GM23338 (cell line): ENCODE results near the gene LAD1. TPM values are rescaled to one million over a fixed set of nuclear protein-coding genes. Genes with fewer than 3 reads are reported as not detected.

Experiments used
- ATAC-seq: fragments of 200-7000 bp; cut with Tn5 transposase; 3 replicates; pipeline ENCODE4 v1.9.1; 2020
- DNase-seq: peaks from one replicate; pipeline ENCODE4 v3.0.0-alpha.2; 2015; ENCODE audit warnings: low spot score
- H2AFZ ChIP-seq: fragments of 200-600 bp; sonication (generic); 2 replicates; pipeline ENCODE4 v1.8.0; 2016; ENCODE audit warnings: antibody characterized with exemption, mild to moderate bottlenecking, moderate library complexity
- H3F3A ChIP-seq: fragments of 200-600 bp; sonication (generic); replicated peaks from 2 replicates; pipeline ENCODE4 v1.8.0; 2017; ENCODE audit warnings: antibody characterized with exemption, mixed run types, low read depth
- H3K27ac ChIP-seq: fragments of 200-600 bp; sonication (generic); 2 replicates; pipeline ENCODE4 v1.6.1; 2016; ENCODE audit warnings: low read depth
- H3K27me3 ChIP-seq: fragments of 200-600 bp; sonication (generic); 2 replicates; pipeline ENCODE4 v1.8.0; 2016; ENCODE audit warnings: mild to moderate bottlenecking, mixed run types, moderate library complexity; ENCODE audit not compliant: insufficient read depth
- H3K36me3 ChIP-seq: fragments of 200-600 bp; sonication (generic); 2 replicates; pipeline ENCODE4 v1.8.0; 2016; ENCODE audit warnings: mild to moderate bottlenecking; ENCODE audit not compliant: insufficient read depth
- H3K4me1 ChIP-seq: fragments of 200-600 bp; sonication (generic); 2 replicates; pipeline ENCODE4 v1.8.0; 2016; ENCODE audit warnings: mild to moderate bottlenecking, moderate library complexity; ENCODE audit not compliant: insufficient read depth
- H3K4me2 ChIP-seq: fragments of 200-600 bp; sonication (generic); 2 replicates; pipeline ENCODE4 v1.7.1; 2017; ENCODE audit warnings: mixed run types
- H3K4me3 ChIP-seq: fragments of 200-600 bp; sonication (generic); 2 replicates; pipeline ENCODE4 v1.6.1; 2016; ENCODE audit warnings: mixed run types
- H3K79me2 ChIP-seq: fragments of 200-600 bp; sonication (generic); replicated peaks from 2 replicates; pipeline ENCODE4 v1.8.0; 2017; ENCODE audit warnings: mild to moderate bottlenecking; ENCODE audit not compliant: insufficient read depth
- H3K9me2 ChIP-seq: fragments of 200-600 bp; sonication (generic); 2 replicates; pipeline ENCODE4 v1.8.0; 2017; ENCODE audit not compliant: insufficient read depth
- H4K20me1 ChIP-seq: fragments of 200-600 bp; sonication (generic); replicated peaks from 2 replicates; pipeline ENCODE4 v1.8.0; 2017; ENCODE audit warnings: mild to moderate bottlenecking; ENCODE audit not compliant: insufficient read depth
- H3K27ac Mint-ChIP-seq: 2 replicates; pipeline ENCODE4 v1.8.0; 2020; ENCODE audit warnings: inconsistent platforms, mild to moderate bottlenecking, moderate library complexity, mixed read lengths
- H3K27me3 Mint-ChIP-seq: 3 replicates; pipeline ENCODE4 v1.8.0; 2022; ENCODE audit warnings: low read depth, mild to moderate bottlenecking, moderate library complexity, mixed read lengths, inconsistent platforms; ENCODE audit not compliant: insufficient read depth, poor library complexity
- H3K36me3 Mint-ChIP-seq: 3 replicates; pipeline ENCODE4 v1.8.0; 2021; ENCODE audit warnings: low read depth, mild to moderate bottlenecking, inconsistent platforms, moderate library complexity, mixed read lengths
- H3K4me1 Mint-ChIP-seq: 3 replicates; pipeline ENCODE4 v1.8.0; 2020; ENCODE audit warnings: mild to moderate bottlenecking, inconsistent platforms, mixed read lengths
- H3K4me3 Mint-ChIP-seq: 3 replicates; pipeline ENCODE4 v1.8.0; 2021; ENCODE audit warnings: moderate library complexity, mild to moderate bottlenecking, inconsistent platforms, mixed read lengths
- H3K9me3 Mint-ChIP-seq: 3 replicates; pipeline ENCODE4 v1.8.0; 2020; ENCODE audit warnings: moderate library complexity, mild to moderate bottlenecking, inconsistent platforms, mixed read lengths
- EZH2phosphoT487 ChIP-seq: fragments of 200-600 bp; sonication (generic); IDR thresholded peaks from one replicate; pipeline ENCODE4 v1.8.1; 2018; ENCODE audit warnings: antibody characterized with exemption; ENCODE audit not compliant: unreplicated experiment
- NANOG ChIP-seq: IDR thresholded peaks from 2 replicates; pipeline ENCODE4 v1.6.1; 2016; ENCODE audit warnings: antibody characterized with exemption, borderline replicate concordance
- polyA plus RNA-seq: library from polyadenylated mRNA; unstranded; fragments of >200 nt; fragmentation: Nextera tagmentation; extraction: Ambion mirVana; gene quantifications from 2 replicates; pipeline ENCODE4 v1.2.1, GENCODE V29; 2016
- total RNA-seq: library from RNA; depleted of rRNA; stranded (reverse); fragments of >200 nt; shearing (Covaris generic); gene quantifications from 2 replicates; pipeline ENCODE4 v1.2.3, GENCODE V29; 2014
- TF ChIP-seq, protein P1 (sequence below), 2 experiments: fragments of 200-600 bp in 1 of 2; sonication (generic) in 1 of 2; conservative IDR thresholded peaks; 2 replicates each; pipeline versions ENCODE4 v1.5.1 to v1.6.1; 2016 to 2017; ENCODE audit warnings: antibody characterized with exemption in 2 of 2, low read depth in 2 of 2, mild to moderate bottlenecking in 2 of 2, moderate library complexity in 1 of 2
- TF ChIP-seq, protein P2 (sequence below): fragments of 250-450 bp; sonication (Bioruptor Pico); IDR thresholded peaks from 2 replicates; pipeline ENCODE4 v1.5.0; 2020; ENCODE audit warnings: mild to moderate bottlenecking, moderate library complexity

The LAD1 gene
- total and polyA plus RNA-seq, 2 experiments from 2014 or later = 17.6 to 18.9 TPM

DNA sequence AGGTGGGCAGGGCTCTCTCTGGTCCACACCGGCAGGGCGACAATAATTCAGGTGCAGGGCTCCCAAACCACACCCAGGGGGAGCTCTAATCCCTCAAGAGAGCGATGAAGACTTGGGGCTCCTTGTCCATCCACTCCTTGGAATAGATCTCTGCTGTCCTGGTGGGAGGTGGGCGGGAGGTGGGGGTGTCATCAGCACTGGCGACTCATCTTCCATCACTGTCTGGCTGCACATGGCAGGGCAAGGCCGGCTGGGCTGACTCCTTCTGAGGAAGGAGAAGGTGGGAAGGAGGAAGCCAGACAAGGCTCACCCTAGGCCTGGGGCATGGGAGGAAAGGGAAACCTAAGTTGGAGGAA lies 50.9 kb downstream of the LAD1 start:
- Histone ChIP-seq H3K79me2 (no peaks in the 10 kb centered on the region), H3K27me3 (no peaks in the 10 kb centered on the region), H4K20me1 (no peaks in the 10 kb centered on the region), H3K4me2 (peak overlapping the region; percentile 73; the same call in 1 of the 2 replicates), H2AFZ (peak overlapping the region; percentile 70; the same call in 1 of the 2 replicates), H3K27ac (peak overlapping the region; percentile 85; the same call in 1 of the 2 replicates), H3K4me3 (no peak overlapping the region), H3F3A (peaks cover 4% of the 10 kb centered on the region; the same call in 1 of the 2 replicates), H3K4me1 (peaks cover 19% of the 10 kb centered on the region), H3K36me3 (no peaks in the 10 kb centered on the region), H3K9me2 (peaks cover 3% of the 10 kb centered on the region; the same call in 1 of the 2 replicates)
- ATAC-seq = peak; percentile 89
- DNase-seq = peak; percentile 92
- Mint-ChIP-seq H3K36me3 (no peaks in the 10 kb centered on the region), H3K9me3 (no peaks in the 10 kb centered on the region; the same call in 2 of the 3 replicates), H3K4me1 (peaks cover 39% of the 10 kb centered on the region), H3K27ac (peak overlapping the region; percentile 70; the same call in 1 of the 2 replicates), H3K4me3 (peak overlapping the region; percentile 19; the same call in 1 of the 3 replicates), H3K27me3 (peaks cover 10% of the 10 kb centered on the region)
- TF ChIP-seq, protein P1, sequence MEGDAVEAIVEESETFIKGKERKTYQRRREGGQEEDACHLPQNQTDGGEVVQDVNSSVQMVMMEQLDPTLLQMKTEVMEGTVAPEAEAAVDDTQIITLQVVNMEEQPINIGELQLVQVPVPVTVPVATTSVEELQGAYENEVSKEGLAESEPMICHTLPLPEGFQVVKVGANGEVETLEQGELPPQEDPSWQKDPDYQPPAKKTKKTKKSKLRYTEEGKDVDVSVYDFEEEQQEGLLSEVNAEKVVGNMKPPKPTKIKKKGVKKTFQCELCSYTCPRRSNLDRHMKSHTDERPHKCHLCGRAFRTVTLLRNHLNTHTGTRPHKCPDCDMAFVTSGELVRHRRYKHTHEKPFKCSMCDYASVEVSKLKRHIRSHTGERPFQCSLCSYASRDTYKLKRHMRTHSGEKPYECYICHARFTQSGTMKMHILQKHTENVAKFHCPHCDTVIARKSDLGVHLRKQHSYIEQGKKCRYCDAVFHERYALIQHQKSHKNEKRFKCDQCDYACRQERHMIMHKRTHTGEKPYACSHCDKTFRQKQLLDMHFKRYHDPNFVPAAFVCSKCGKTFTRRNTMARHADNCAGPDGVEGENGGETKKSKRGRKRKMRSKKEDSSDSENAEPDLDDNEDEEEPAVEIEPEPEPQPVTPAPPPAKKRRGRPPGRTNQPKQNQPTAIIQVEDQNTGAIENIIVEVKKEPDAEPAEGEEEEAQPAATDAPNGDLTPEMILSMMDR (conservative IDR thresholded peaks at IDR 0.05; ENCODE audit: low read depth in 2 of 2) = peak; percentile 72 to 88
- TF ChIP-seq EZH2phosphoT487 = no peak

DNA sequence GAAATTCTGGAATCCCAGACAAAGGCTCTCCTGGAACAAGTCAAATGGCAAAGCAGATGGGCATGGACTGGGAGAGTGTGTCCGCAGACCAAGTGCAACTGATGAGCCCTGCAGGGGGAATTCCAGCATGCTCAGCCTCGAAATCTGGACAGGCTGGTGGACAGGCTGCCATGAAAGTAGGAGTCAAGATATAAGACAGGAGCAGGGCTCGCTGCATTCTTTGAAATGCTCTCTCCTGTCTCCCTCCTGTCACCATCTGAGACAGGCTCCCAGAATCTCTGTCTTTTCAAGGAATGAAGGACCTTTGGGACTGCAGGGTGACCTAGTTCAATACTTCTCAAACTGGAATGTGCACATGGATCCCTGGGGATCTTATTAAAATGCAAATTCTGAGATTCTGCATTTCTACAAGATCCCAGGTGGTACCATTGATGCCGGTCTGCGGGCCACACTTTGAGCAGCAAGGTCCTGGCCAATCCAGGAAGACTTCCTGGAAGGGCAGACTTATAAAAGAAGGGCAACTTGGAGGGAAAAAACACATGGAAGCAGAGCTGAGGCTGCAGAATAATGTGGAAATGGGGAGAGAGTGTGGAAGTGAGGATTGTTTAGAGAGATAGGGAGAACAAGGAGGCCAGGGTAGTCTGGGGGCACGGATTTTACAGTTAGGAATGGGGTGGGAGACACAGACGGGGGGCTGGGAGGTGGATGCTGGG lies 51.5 kb downstream of the LAD1 start:
- DNase-seq (peak; percentile 53), ATAC-seq (peak; percentile 67)
- Histone ChIP-seq H3K4me2 (peak overlapping the region; percentile 73), H4K20me1 (no peaks in the 10 kb centered on the region), H3K79me2 (no peaks in the 10 kb centered on the region), H3K27me3 (no peaks in the 10 kb centered on the region), H3K9me2 (peaks cover 6% of the 10 kb centered on the region; the same call in 1 of the 2 replicates), H2AFZ (peak overlapping the region; percentile 70), H3F3A (peaks cover 4% of the 10 kb centered on the region; the same call in 1 of the 2 replicates), H3K27ac (peak overlapping the region; percentile 85), H3K4me1 (peaks cover 19% of the 10 kb centered on the region), H3K4me3 (peak overlapping the region; percentile 31; the same call in 1 of the 2 replicates), H3K36me3 (no peaks in the 10 kb centered on the region)
- Mint-ChIP-seq H3K4me3 (peak overlapping the region; percentile 19; the same call in 2 of the 3 replicates), H3K4me1 (peaks cover 37% of the 10 kb centered on the region), H3K27ac (peak overlapping the region; percentile 70; the same call in 1 of the 2 replicates), H3K36me3 (no peaks in the 10 kb centered on the region), H3K9me3 (no peaks in the 10 kb centered on the region; the same call in 2 of the 3 replicates), H3K27me3 (peaks cover 10% of the 10 kb centered on the region)
- TF ChIP-seq, protein P1 (conservative IDR thresholded peaks at IDR 0.05; ENCODE audit: low read depth in 2 of 2) = no peak
- TF ChIP-seq NANOG = 0 out of 2 replicates have a peak, but pooled peaks have one; percentile 13
- TF ChIP-seq, protein P2, sequence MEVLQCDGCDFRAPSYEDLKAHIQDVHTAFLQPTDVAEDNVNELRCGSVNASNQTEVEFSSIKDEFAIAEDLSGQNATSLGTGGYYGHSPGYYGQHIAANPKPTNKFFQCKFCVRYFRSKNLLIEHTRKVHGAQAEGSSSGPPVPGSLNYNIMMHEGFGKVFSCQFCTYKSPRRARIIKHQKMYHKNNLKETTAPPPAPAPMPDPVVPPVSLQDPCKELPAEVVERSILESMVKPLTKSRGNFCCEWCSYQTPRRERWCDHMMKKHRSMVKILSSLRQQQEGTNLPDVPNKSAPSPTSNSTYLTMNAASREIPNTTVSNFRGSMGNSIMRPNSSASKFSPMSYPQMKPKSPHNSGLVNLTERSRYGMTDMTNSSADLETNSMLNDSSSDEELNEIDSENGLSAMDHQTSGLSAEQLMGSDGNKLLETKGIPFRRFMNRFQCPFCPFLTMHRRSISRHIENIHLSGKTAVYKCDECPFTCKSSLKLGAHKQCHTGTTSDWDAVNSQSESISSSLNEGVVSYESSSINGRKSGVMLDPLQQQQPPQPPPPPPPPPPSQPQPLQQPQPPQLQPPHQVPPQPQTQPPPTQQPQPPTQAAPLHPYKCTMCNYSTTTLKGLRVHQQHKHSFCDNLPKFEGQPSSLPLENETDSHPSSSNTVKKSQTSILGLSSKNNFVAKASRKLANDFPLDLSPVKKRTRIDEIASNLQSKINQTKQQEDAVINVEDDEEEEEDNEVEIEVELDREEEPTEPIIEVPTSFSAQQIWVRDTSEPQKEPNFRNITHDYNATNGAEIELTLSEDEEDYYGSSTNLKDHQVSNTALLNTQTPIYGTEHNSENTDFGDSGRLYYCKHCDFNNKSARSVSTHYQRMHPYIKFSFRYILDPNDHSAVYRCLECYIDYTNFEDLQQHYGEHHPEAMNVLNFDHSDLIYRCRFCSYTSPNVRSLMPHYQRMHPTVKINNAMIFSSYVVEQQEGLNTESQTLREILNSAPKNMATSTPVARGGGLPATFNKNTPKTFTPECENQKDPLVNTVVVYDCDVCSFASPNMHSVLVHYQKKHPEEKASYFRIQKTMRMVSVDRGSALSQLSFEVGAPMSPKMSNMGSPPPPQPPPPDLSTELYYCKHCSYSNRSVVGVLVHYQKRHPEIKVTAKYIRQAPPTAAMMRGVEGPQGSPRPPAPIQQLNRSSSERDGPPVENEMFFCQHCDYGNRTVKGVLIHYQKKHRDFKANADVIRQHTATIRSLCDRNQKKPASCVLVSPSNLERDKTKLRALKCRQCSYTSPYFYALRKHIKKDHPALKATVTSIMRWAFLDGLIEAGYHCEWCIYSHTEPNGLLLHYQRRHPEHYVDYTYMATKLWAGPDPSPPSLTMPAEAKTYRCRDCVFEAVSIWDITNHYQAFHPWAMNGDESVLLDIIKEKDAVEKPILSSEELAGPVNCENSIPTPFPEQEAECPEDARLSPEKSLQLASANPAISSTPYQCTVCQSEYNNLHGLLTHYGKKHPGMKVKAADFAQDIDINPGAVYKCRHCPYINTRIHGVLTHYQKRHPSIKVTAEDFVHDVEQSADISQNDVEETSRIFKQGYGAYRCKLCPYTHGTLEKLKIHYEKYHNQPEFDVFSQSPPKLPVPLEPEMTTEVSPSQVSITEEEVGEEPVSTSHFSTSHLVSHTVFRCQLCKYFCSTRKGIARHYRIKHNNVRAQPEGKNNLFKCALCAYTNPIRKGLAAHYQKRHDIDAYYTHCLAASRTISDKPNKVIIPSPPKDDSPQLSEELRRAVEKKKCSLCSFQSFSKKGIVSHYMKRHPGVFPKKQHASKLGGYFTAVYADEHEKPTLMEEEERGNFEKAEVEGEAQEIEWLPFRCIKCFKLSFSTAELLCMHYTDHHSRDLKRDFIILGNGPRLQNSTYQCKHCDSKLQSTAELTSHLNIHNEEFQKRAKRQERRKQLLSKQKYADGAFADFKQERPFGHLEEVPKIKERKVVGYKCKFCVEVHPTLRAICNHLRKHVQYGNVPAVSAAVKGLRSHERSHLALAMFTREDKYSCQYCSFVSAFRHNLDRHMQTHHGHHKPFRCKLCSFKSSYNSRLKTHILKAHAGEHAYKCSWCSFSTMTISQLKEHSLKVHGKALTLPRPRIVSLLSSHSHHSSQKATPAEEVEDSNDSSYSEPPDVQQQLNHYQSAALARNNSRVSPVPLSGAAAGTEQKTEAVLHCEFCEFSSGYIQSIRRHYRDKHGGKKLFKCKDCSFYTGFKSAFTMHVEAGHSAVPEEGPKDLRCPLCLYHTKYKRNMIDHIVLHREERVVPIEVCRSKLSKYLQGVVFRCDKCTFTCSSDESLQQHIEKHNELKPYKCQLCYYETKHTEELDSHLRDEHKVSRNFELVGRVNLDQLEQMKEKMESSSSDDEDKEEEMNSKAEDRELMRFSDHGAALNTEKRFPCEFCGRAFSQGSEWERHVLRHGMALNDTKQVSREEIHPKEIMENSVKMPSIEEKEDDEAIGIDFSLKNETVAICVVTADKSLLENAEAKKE (CRISPR knock-in tag) = 0 out of 2 replicates have a peak, but pooled peaks have one; percentile 2
